ENCODE measurements around the gene KRT79.
A peak's percentile ranks its signal among the peaks of the same experiment; 100 is the strongest.
"Not testable (repeated sequence)": the region's sequence is repeated elsewhere in the genome, so short reads cannot be mapped to it uniquely, and the experiment has no call there.

The KRT79 gene

DNA sequence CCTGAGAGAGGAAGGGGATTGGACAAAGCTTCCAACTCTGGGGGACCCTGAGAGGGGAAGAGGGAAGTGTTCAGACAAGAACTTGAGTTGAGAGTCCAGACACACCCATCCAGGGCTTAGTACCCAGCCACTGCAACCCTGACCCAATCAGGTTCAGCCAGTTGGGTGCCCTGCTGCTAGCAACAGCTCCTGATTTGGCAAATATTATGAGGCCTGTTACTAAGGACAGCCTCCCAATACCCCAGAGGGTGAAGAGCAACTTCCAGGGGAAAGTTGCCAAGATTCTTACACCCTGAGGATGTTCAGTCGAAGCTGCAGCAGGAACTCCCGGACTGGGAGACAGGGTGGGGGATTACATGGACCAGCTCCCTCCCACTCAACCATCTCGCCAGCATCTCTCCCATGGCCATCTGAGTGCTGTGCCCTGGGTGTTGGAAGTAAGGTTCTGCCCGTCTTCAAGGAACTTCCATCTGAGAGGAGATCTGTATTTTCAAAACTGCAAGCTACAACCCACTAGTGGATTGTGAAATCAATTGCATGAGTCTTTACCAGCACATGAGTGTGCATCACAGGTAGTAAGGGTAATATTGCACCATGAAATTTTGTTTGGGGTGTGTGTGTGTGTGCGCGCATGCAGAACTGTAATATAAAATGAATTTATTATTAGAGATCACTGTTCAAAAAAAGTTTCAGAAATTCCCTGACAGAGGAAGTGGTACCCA is 26.2 kb upstream of the KRT79 start:
- no peak for DNase-seq

DNA sequence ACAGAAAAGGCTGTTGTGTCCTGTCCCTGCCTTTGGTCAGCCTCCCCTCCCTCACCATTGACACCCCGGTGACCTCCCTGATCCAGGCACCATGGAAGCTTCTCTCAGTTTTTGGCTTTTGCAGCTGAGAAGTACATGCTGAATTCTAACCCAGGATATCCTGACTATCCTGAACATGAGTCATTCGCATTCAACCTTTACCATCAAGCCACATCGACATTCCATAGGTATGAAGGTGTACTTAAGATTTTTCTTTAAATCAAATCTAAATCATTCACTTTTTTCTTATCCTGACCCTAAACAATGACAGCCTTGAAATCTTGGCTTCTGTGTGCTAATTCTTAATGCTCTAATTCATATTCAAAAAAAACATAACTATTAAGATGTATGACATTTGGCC is 23.4 kb upstream of the KRT79 start:
- DNase-seq: no peak

DNA sequence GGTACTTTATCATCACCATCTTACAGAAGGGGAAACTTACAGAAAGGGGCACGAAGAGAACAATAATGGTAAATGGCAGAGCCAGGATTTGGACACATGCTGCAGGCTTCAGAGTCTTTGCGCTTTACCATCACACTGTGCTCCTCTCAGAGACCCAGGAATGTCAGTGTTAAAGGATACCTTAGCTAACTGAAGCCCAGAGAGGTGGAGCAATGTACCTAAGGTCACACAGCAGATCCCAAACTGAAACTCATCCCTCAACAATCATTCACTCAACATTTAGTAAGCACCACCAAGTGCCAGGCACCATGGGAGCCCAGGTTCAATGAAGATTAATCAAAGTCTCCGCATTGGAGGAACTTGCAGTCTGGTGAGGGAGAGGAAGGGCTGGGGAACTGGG is 22.7 kb upstream of the KRT79 start:
- DNase-seq: no peak

DNA sequence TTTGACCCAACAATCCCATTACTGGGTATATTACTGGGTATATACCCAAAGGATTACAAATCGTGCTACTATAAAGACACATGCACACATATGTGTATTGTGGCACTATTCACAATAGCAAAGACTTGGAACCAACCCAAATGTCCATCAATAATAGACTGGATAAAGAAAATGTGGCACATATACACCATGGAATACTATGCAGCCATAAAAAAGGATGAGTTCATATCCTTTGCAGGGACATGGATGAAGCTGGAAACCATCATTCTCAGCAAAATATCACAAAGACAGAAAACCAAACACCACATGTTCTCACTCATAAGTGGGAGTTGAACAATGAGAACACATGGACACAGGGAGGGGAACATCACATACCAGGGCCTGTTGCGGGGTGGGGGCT is 22.0 kb upstream of the KRT79 start:
- not testable (repeated sequence) for DNase-seq

DNA sequence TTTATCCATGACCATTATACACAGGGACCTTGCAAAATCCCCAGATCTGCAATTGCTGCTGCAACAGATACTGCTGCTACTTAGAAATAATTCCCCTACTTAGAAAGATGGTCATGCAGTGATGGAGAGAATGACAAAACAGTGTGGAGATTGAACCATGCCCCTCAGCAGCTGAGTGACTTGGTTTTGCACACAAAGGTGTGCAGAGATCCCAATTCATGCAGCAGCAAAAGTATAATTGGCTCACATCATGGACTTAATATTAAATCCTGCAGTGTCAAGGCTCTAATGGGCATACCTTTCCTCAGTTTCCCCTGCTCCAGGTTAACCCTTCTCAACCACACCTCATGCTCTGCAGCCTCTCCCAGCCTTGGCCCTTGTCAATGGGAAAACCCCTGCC is 17.7 kb upstream of the KRT79 start:
- no peak for DNase-seq

DNA sequence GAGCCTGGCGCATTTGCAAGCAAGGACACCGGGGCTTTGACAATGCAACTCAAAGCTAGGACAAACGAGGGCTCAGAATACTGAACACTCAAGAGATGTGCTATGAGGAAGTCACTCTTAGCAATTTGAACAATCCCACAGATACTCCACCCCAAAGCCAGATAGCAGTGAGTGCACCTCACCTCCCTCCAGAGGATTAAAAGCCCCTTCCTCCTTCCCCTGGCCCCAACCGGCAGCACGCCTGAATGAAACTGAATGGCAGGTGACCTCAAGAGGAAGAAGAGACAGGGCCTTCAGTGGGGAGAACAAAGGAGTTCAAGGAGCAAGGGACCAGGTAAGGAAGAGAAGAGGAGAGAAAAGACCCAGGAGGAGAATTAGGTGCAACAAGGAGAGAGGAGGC is 16.6 kb upstream of the KRT79 start:
- no peak for DNase-seq

DNA sequence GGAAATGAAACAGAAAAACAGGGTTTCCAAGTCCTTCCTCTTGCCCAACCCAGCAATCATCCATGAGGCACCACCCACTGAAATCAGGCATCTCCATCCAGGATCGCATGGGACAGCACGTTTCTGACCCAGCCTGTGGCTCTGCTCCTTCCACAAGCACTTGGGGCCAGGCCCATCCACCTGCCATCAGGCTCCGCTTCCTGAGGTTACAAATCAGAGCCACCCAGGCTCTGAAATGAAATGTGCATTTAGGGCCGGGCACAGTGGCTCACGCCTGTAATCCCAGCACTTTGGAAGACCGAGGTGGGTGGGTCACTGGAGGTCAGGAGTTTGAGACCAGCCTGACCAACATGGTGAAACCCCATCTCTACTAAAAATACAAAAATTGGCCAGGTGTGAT is 15.4 kb upstream of the KRT79 start:
- DNase-seq: no peak

DNA sequence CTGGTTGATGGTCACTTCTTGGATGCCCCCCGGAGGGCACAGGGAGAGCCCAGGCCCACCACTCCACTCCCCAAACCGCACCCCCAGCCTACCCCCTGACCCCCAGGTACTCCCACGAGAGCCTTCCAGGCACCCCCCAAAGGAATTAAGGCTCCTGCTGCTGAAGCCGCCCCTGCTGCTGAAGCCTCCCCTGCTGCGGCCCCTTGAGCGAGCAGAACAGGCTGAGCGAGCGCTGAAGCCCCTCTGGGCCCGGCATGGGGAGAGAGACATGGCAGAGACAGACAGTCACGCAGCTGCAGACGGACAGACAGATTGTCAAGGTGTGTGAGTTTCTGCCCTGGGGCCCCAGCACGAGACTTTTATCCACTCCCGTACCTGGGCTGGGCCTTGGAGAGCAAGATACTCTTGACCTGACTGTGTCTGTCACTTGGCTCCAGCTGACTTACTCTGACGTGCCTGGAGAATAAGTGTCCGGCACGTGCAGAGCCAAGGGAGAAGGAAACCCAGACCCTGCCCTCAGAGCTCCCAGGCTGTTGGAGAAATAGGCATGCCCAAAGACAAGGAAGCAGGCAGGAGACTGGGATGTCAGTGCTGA is 14.6 kb upstream of the KRT79 start, which contains the start of gene KRT78:
Gene KRT78, minus strand, starts transcription at position 334 of the 595 bp plus-strand sequence. Its CDS starts 64 bp downstream, at position 270.
- no peak for DNase-seq

DNA sequence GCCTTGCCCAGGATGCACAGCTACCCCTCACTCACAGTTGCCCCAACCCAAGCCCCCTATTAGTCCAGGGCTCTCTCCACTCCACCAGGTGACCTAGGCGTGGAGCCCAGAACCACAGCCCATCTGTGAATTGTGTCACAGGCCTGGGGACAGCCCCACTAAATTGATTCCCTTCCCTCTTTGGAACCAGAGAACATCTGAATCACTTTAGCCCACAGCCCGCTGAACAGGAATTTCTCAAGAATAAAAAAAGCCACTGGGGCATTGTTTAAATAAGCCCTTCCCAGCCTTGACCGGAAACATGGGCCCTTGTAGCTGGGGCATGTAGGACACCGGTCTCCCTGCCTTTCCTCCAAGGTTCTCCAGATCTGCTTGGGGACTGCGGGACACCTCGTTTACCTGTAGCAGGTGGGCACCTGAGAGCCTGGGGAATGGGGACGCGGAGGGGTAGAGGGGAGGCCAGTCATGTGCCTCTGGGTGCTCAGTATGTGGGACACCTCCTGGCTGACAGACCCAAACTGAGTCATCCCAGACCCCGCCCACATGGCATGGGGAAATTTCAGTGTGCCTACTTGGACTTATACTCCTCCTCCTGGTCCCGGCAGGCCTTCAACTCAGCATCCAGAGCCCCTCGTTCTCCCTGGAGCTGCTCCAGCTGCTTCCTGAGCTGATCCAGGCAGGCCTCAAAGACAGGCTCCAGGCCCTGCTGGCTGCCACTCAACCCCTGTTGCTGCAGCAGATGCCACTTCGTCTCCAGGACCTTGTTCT is 13.4 kb upstream of the KRT79 start:
- no peak for DNase-seq

DNA sequence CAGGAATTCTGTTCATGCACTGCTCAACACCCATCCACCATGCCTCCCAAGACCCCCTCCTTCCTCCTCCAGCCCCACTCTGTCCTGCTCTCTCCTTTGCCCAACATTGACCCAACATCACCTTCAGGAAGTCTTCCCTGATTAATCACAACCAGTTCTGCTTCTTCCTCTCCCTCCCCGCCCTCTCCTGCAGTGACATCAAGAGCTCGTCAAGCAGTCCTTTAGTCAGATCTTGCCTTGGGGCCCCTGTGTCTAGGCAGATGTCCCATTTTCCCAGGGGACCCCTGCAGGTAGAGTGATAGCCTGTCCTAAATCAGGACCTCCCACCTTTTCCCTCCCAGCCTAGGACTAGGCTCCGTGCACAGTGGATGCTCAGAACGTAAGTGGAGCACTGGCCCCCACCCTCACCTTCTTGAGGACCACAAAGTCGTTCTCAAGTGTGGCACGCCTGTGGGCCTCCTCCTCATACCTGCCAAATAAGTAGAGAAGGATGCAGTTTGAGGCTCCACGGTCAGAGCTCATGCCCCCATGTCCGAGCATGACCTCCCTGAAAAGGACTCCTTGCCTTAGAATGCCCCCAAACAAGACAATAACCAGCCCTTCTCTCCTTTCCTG is 12.4 kb upstream of the KRT79 start:
- no peak for DNase-seq

DNA sequence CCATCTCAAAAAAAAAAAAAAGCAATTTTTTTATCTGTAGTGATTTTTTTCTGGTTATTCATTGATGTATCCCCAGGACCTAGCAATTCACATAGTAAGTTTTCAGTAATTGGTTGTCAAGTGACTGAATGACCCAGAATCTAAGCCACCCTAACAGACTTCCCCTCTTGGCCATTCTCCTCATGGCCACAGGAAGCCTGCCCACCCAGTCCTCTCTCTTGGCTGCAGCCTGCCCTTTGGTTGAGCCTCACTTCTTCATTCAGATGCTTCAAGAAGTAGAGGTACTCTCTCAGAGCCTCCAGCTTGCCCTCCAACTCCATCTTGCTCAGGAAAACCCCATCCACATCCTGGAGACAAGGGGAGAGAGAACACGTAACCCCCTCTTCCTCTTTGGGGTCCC is 11.8 kb upstream of the KRT79 start:
- no peak for DNase-seq

DNA sequence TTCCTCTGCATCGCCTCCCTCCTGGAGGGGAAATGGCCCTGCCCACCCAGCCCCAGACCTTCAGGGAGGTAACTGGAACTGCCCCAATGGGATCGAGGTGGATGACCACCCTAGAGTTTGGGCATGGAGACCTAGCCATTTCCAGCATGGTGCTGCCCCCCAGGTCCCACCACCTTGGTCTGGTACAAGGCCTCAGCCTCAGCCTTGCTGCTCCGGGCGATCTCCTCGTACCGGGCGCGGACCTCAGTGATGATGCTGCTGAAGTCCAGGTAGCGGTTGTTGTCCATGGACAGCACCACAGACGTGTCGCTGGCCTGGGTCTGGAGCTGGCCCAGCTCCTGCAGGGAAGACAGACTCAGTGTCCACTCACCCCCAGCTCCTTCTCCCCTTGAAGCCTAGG is 10.3 kb upstream of the KRT79 start:
- DNase-seq: no peak

DNA sequence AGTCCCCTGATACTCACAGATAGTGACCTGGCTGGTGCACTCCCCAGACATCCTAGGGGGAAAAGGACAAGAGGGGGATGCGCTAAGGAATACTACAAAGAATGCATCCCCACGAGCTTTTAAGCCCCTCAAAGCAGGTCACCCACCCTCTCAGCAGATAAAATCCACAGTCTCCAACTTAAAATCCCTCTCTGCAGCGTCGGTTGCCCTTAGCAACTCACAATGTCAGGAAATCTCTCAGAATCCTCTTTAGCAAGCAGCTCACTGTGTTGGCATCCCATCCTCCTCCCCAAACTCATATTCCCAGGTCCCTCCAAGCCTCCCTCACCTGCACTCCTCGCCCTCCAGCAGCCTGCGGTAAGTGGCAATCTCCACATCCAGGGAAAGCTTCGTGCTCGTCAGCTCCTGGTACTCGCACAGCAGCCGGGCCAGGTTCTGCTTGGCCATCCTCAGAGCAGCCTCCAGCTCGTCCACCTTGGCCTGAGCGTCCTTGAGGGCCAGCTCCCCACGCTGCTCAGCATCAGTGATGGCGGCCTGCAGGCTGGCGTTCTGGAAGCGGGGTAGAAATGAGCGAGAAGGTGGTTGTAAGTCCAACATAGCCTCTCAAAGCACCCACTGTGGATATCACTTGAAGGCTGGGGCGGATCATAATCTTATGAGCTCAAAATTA is 5.5 kb upstream of the KRT79 start:
- DNase-seq: no peak

DNA sequence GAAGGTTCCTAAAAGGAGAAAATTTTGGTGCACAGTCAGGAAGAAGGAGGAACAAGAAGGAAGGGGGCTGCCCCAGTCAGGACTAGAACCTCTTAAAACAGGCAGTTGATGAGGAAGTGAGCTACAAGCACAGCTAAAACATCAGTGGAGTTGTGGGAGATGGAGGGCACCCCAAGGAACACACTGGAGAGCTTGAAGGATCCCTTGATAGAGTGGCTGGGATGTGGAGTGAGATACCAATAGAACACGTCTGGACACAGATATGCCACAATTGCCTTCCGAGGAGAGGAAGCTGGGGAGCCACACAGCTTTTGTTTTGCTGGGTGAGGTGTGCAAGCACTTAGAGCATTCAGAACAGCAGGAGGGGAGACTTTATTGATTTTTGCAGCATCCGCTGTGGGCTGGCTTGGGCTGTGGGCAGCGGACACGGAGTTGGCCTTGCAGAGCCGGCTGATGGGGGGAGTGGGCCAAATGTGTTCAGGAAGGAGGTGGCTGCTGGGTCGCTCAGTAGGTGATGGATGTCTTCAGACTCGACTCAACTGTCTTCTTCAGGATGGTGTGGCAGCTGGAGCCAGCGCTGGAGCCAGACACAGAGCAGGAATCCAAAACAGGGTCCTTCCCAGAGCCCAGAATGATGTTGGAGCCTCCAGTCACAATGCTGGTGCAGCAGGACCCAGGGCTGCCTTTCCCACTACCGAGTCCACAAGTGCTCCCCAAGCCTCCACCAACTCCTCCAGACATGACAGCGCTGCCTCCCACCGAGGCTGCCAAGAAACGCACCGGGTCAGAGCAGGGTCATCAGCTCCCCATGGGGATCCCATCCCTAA is 4.7 kb upstream of the KRT79 start:
- DNase-seq: no peak

DNA sequence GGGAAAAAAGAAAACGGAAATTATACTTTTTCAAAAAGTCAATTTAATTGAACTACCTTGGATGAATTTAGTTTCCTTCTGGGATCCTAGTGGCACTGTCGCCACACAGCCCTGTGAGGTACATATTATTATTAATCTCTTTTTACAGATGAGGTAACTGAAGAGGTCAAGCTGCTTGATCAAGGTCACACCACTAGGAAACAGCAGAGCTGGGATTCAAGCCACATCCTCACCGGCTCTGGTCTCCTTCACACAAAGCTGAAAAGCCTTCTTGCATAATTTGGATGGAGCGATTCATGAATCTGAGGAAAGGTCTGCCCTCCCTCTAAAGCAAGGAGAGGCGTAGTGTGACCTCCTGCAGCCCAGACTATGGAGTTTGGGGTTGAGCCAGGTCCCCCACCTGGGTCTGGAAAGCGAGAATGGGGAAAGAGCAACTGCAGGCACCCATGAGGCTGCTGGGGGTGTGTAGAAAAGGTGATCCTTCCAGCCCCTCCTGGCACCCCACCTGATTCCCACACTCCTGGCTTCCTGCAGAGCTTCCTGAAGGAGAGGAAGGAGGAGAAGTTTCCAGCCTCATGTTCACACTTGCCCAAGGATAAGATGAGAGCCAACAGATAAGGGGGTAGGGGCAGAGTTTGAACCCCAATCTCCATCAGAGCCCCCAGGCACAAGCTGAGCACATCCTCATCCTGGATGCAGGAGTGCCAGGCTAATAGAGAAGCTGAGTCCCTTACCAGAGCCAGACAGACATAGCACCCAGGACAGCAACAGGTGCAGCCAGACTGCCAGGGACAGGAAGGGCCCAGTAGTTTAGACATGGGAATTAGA is 3.9 kb upstream of the KRT79 start:
- no peak for DNase-seq

DNA sequence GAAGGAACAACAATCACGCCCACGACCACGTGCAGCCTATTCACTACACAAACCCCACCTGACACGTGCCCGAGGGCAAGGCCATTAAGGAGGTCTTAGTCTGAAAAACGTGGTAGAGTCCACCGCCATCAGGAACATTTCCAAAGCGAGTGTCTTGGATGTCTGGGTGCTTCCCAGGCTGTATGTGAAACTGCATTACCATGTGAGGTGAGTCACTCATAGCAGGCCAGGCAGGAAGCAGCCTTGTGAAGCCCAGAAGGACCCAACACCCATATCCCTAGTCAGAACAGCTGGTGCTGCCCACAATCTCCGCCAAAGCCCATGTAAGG is 3.3 kb upstream of the KRT79 start:
- no peak for DNase-seq

DNA sequence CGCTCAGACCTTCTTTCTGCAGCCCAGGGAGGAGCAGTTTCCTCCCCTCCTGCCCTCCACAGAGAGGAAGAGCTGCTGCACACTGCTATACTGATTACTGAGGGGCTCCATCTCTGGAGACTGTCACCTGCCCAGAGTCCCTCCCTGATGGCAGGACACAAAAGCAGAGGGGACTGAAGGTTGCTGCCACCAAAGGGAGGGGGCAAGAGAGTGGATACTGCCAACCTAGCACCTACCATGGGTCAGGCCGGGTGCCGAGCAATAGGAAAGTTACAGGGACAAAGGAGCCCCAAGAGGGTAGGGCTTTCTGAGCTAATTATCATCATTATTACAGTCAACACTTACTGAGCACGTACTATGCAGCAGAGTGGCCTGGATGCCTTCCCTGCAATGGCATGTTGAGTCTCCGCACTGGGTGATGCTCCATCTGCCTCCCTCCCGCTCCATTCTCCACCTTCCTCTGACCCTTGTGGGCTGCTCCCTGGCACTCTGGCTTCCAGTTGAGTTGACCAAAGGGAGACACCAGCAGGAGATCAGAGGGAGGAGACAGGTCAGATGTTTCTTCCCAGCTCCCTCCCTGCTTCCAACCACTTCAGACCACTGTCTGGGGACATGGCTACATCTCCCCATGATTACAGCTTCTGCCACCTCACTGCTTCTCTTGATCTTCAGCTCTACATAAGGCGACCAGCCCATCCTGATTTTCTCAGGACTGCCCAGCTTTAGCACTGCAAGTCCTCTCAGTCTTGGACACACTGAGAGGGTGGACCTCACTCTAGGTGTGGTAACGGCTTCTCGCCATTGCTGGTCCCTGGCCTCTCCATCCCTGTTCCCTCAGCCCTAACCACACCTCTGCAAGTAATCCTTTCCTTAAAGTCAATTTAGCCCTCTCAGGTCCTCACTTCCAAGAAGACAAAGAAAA is 2.6 kb upstream of the KRT79 start:
- no peak for DNase-seq

DNA sequence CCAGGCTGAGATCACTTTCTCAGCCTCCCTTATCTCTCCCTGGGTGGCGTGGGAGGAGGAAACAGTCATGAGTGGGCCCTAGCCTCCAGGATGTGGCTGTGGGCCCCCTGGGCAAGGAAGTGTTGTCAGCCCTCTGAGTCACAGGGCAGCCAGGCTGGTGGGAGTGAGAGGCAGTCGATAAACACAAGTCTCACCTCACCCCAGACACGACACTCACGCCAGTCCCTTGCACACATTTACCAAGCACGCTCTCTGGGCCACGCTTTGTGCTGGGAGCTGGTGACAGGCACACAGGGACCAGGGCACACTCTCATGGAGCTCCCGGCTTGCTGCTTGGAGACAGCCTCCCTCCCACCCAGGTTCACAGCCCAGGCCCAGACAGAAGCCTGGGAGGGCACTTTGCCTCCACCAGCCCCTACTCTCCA is 1.9 kb upstream of the KRT79 start:
- peak; percentile 30 for DNase-seq

DNA sequence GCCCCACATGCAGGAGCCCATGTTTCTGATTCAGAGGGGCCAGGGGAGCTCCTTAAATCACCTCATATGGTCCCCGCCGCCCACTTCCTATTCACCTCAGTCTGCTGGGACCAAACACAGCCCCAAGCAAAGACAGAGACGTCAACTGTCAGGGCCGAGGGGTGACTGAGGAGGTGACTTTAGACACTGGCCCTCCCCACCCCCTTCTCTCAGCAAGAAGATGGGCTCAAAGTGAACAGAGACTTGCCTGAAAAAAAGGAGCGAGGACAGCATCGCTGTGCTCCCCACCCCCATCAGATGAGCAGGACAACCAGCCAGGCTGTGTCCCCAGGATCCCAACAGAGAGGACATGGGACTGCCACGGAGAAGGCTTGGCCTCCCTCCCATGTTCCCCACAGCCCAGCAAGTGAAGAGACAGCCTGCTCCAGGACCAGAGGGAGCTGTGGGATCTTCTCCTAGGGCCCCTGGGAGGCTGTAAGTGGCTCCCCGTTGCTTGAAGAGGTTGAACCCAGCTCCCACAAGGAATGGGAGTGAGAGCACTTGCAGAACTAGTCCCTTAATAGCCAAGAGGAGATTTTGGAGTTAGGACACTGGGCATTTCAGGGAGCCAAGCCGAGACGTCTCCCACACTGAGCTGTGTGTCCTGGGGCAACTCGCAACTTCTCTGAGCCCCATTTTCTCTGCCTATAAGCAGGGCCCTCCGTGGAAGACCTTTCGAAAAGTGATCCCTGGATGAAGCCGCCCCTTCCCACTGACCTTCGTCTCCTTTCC is 1.3 kb upstream of the KRT79 start:
- no peak for DNase-seq

DNA sequence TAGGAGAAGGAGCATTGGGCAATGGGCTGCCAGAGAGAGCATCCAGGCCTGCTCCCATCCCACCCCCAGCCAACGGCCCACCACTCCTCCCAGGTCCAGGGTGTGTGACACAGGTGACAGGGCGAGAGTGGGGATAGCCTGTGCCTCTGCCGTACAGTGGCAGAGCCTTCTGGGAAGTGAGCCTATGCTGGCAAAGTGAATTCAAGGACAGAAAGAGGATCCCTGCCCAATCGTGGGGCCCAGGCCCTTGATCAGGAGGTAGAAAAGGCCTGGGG is 553 bp upstream of the KRT79 start:
- no peak for DNase-seq
